Liver (tissue), 9 donors: Measurements from ENCODE around the gene RAB31. TPM values are rescaled to one million over a fixed set of nuclear protein-coding genes. Genes with fewer than 3 reads are reported as not detected.

ENCODE experiments used
- DNase-seq: peaks from one replicate; pipeline ENCODE4 v3.0.0-alpha.2; 2017; ENCODE audit warnings: low spot score
- H3K27ac ChIP-seq, 2 donors: one replicate each; pipeline ENCODE4 v1.7.0; 2013; ENCODE audit warnings: inconsistent platforms in 2 of 2, low read length in 2 of 2, control low read depth in 1 of 2, low read depth in 1 of 2, mild to moderate bottlenecking in 1 of 2
- H3K27me3 ChIP-seq, 4 donors: one replicate each; pipeline versions ENCODE4 v1.6.1 to v1.7.0; 2013; ENCODE audit warnings: low read length in 3 of 4, inconsistent platforms in 1 of 4, mild to moderate bottlenecking in 1 of 4, moderate library complexity in 1 of 4; ENCODE audit not compliant: control insufficient read depth in 4 of 4, insufficient read depth in 4 of 4
- H3K36me3 ChIP-seq, 4 donors: one replicate each; pipeline versions ENCODE4 v1.6.1 to v1.7.0; 2013; ENCODE audit warnings: low read length in 3 of 4, mild to moderate bottlenecking in 3 of 4, low read depth in 1 of 4, moderate library complexity in 1 of 4; ENCODE audit not compliant: control insufficient read depth in 4 of 4, insufficient read depth in 3 of 4
- H3K4me1 ChIP-seq, 4 donors: one replicate each; pipeline versions ENCODE4 v1.6.1 to v1.7.0; 2013; ENCODE audit warnings: low read length in 3 of 4, mild to moderate bottlenecking in 3 of 4, moderate library complexity in 1 of 4; ENCODE audit not compliant: control insufficient read depth in 4 of 4, insufficient read depth in 4 of 4
- H3K4me3 ChIP-seq, 3 donors: one replicate each; pipeline versions ENCODE4 v1.6.1 to v1.7.0; 2013; ENCODE audit warnings: low read length in 3 of 3, control low read depth in 1 of 3, low read depth in 1 of 3, mild to moderate bottlenecking in 1 of 3
- H3K9ac ChIP-seq, 2 donors: one replicate each; pipeline ENCODE4 v1.7.0; 2013; ENCODE audit warnings: low read length in 2 of 2, mild to moderate bottlenecking in 2 of 2, moderate library complexity in 2 of 2, control low read depth in 1 of 2, low read depth in 1 of 2
- H3K9me3 ChIP-seq, 4 donors: one replicate each; pipeline versions ENCODE4 v1.6.1 to v1.7.0; 2013; ENCODE audit warnings: low read length in 3 of 4; ENCODE audit not compliant: control insufficient read depth in 4 of 4
- ATF3 ChIP-seq: IDR thresholded peaks from 2 replicates; pipeline ENCODE4 v1.6.1; 2016; ENCODE audit warnings: antibody characterized with exemption
- CTCF ChIP-seq: fragments of 150-350 bp; IDR thresholded peaks from 2 replicates; pipeline ENCODE4 v1.5.1; 2017; ENCODE audit warnings: improper control_type of control experiment, low read depth, low read length; ENCODE audit not compliant: missing input control
- EGR1 ChIP-seq, 2 donors: IDR thresholded peaks; 2 replicates each; pipeline ENCODE4 v1.6.1; 2016 to 2018; ENCODE audit warnings: antibody characterized with exemption in 2 of 2, low read depth in 2 of 2
- FOXA1 ChIP-seq: IDR thresholded peaks from 2 replicates; pipeline ENCODE4 v1.6.1; 2016; ENCODE audit warnings: antibody characterized with exemption
- FOXA2 ChIP-seq: IDR thresholded peaks from 2 replicates; pipeline ENCODE4 v1.6.1; 2016; ENCODE audit warnings: antibody characterized with exemption
- GABPA ChIP-seq, 2 donors: IDR thresholded peaks in 1 of 2; conservative IDR thresholded peaks in 1 of 2; 2 replicates each; pipeline ENCODE4 v1.6.1; 2016; ENCODE audit warnings: antibody characterized with exemption in 2 of 2, mild to moderate bottlenecking in 1 of 2, moderate library complexity in 1 of 2
- HNF4A ChIP-seq, 2 donors: conservative IDR thresholded peaks; 2 replicates each; pipeline ENCODE4 v1.6.1; 2016; ENCODE audit warnings: antibody characterized with exemption in 2 of 2, mild to moderate bottlenecking in 2 of 2
- HNF4G ChIP-seq: IDR thresholded peaks from 2 replicates; pipeline ENCODE4 v1.6.1; 2016; ENCODE audit warnings: antibody characterized with exemption
- JUND ChIP-seq, 2 donors: IDR thresholded peaks; 2 replicates each; pipeline ENCODE4 v1.6.1; 2016; ENCODE audit warnings: antibody characterized with exemption in 2 of 2
- MAX ChIP-seq: IDR thresholded peaks from 2 replicates; pipeline ENCODE4 v1.6.1; 2016; ENCODE audit warnings: antibody characterized with exemption
- NR2F2 ChIP-seq: IDR thresholded peaks from 2 replicates; pipeline ENCODE4 v1.6.1; 2016; ENCODE audit warnings: antibody characterized with exemption
- RAD21 ChIP-seq, 2 donors: IDR thresholded peaks; 2 replicates each; pipeline ENCODE4 v1.6.1; 2016; ENCODE audit warnings: antibody characterized with exemption in 2 of 2, mild to moderate bottlenecking in 2 of 2
- REST ChIP-seq: IDR thresholded peaks from 2 replicates; pipeline ENCODE4 v1.6.1; 2016; ENCODE audit warnings: antibody characterized with exemption, mild to moderate bottlenecking
- RXRA ChIP-seq, 2 donors: IDR thresholded peaks; 2 replicates each; pipeline ENCODE4 v1.6.1; 2017 to 2018; ENCODE audit warnings: antibody characterized with exemption in 2 of 2, mild to moderate bottlenecking in 1 of 2
- SP1 ChIP-seq: IDR thresholded peaks from 2 replicates; pipeline ENCODE4 v1.6.1; 2018; ENCODE audit warnings: antibody characterized with exemption, mild to moderate bottlenecking
- TAF1 ChIP-seq: conservative IDR thresholded peaks from 2 replicates; pipeline ENCODE4 v1.6.1; 2016; ENCODE audit warnings: antibody characterized with exemption, mild to moderate bottlenecking
- YY1 ChIP-seq: IDR thresholded peaks from 2 replicates; pipeline ENCODE4 v1.6.1; 2016; ENCODE audit warnings: antibody characterized with exemption, mild to moderate bottlenecking
- ZBTB33 ChIP-seq: IDR thresholded peaks from 2 replicates; pipeline ENCODE4 v1.6.1; 2016; ENCODE audit warnings: antibody characterized with exemption
- WGBS: extraction: QIAGEN DNeasy Blood & Tissue Kit; methylation state at CpG from one replicate; pipeline ENCODE4 v1.1.7; 2013; 5-methylcytosine and 5-hydroxymethylcytosine counted together
- polyA plus RNA-seq, 2 donors: library from polyadenylated mRNA; stranded (reverse) in 1 of 2; unstranded in 1 of 2; fragments of 200-250 nt in 1 of 2; fragments of >200 nt in 1 of 2; fragmentation: Nextera tagmentation in 1 of 2; extraction: Ambion mirVana in 1 of 2; gene quantifications; one replicate each; pipeline versions ENCODE4 v1.2.1 to v1.2.3, GENCODE V29; 2013 to 2015
- total RNA-seq, 2 donors: library from RNA; depleted of rRNA; stranded (reverse); fragments of >200 nt; gene quantifications; one replicate each; pipeline ENCODE4 v1.2.3, GENCODE V29; 2014
- donor health status: healthy.
- donor health status: healthy.
- donor health status: healthy.
- donor health status: healthy.
- donor health status: healthy.

RAB31 gene
- total and polyA plus RNA-seq, 4 donors = 3.6 to 12.8 (median 9.7) TPM

GRCh38 chr18:9750606-9751304 is 42.7 kb downstream of the RAB31 start:
- no peak overlapping the region for H3K4me3 ChIP-seq
- no peaks in the 10 kb centered on the region for H3K27me3 ChIP-seq
- H3K9ac ChIP-seq = no peak overlapping the region
- no peaks in the 10 kb centered on the region for H3K36me3 ChIP-seq
- no peaks in the 10 kb centered on the region for H3K9me3 ChIP-seq
- no peak overlapping the region for H3K27ac ChIP-seq
- no peak for TF ChIP-seq ATF3
- no peak for TF ChIP-seq SP1
- TF ChIP-seq JUND (IDR thresholded peaks at IDR 0.05) = no peak
- TF ChIP-seq CTCF = no peak
- no peak for TF ChIP-seq REST
- no peak for TF ChIP-seq MAX
- TF ChIP-seq TAF1 = no peak
- no peak for TF ChIP-seq YY1
- TF ChIP-seq GABPA (IDR thresholded peaks at IDR 0.05 in 1 of 2, conservative IDR thresholded peaks at IDR 0.05 in 1 of 2) = no peak
- no peak for TF ChIP-seq FOXA2
- no peak for TF ChIP-seq EGR1 (IDR thresholded peaks at IDR 0.05; ENCODE audit: low read depth in 2 of 2)
- no peak for TF ChIP-seq ZBTB33
- TF ChIP-seq FOXA1 = no peak
- TF ChIP-seq HNF4G = no peak
- TF ChIP-seq RAD21 (IDR thresholded peaks at IDR 0.05) = no peak
- TF ChIP-seq RXRA (IDR thresholded peaks at IDR 0.05) = no peak
- TF ChIP-seq HNF4A (conservative IDR thresholded peaks at IDR 0.05) = no peak
- no peak for TF ChIP-seq NR2F2
- H3K4me1 ChIP-seq = no peaks in the 10 kb centered on the region
- DNase-seq = no peak
- 82% methylated on average over 11 of the region's 11 CpGs for WGBS
